PC-9 (cell line): Measurements from ENCODE around the gene SH3PXD2B.

Source experiments
- EZH2 ChIP-seq: fragments of 200-600 bp; sonication (generic); IDR thresholded peaks from 2 replicates; pipeline ENCODE4 v1.8.0; 2017; ENCODE audit warnings: antibody characterized with exemption, low read depth
- TF ChIP-seq, protein P1 (sequence below): fragments of 200-600 bp; sonication (generic); conservative IDR thresholded peaks from 2 replicates; pipeline ENCODE4 v1.6.1; 2017; ENCODE audit warnings: mixed run types, antibody characterized with exemption, mild to moderate bottlenecking, moderate library complexity

DNA sequence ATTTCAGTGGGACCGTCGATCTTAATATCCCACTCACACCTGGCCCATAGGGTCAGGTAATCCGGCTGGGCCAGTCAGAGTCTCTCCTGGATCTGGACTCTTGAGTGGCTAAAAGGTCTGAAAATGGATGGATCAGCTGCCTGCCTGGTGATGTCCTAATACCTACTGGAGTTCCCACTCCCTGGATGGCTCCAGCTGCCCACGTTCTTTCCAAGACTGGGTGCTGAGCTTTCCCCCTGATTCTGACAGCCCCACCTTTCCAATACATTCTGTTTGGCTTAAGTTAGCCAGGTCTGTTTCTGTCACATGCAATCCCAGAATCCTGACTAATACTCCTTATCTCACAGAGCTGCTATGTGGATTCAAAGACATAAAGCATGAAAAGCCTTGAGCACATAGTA lies 10.2 kb downstream of the SH3PXD2B start:
- TF ChIP-seq EZH2, result no peak
- TF ChIP-seq, protein P1, sequence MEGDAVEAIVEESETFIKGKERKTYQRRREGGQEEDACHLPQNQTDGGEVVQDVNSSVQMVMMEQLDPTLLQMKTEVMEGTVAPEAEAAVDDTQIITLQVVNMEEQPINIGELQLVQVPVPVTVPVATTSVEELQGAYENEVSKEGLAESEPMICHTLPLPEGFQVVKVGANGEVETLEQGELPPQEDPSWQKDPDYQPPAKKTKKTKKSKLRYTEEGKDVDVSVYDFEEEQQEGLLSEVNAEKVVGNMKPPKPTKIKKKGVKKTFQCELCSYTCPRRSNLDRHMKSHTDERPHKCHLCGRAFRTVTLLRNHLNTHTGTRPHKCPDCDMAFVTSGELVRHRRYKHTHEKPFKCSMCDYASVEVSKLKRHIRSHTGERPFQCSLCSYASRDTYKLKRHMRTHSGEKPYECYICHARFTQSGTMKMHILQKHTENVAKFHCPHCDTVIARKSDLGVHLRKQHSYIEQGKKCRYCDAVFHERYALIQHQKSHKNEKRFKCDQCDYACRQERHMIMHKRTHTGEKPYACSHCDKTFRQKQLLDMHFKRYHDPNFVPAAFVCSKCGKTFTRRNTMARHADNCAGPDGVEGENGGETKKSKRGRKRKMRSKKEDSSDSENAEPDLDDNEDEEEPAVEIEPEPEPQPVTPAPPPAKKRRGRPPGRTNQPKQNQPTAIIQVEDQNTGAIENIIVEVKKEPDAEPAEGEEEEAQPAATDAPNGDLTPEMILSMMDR, result no peak
